GM21723 (cell line): Measurements from ENCODE around the gene NUDT19.

Experiments
- ATAC-seq: cut with Tn5 transposase; IDR thresholded peaks from one replicate; pipeline ENCODE4 v1.9.1; 2021; ENCODE audit warnings: mild to moderate bottlenecking, moderate library complexity; ENCODE audit not compliant: unreplicated experiment

The NUDT19 gene

GRCh38 chr19:32757189-32757588, 65.6 kb downstream of the NUDT19 start:
- no peak for ATAC-seq
